NCI-H82 treated with DMSO at 0.1 percent for 48 hours (cell line): Measurements from ENCODE around the gene KLHL17.
A peak's percentile ranks its signal among the peaks of the same experiment; 100 is the strongest.

ENCODE experiments used
- DNase-seq: peaks from one replicate; lab custom pipeline; 2025; ENCODE audit not compliant: unreplicated experiment; lab: John Stamatoyannopoulos, UW

KLHL17 gene

DNA sequence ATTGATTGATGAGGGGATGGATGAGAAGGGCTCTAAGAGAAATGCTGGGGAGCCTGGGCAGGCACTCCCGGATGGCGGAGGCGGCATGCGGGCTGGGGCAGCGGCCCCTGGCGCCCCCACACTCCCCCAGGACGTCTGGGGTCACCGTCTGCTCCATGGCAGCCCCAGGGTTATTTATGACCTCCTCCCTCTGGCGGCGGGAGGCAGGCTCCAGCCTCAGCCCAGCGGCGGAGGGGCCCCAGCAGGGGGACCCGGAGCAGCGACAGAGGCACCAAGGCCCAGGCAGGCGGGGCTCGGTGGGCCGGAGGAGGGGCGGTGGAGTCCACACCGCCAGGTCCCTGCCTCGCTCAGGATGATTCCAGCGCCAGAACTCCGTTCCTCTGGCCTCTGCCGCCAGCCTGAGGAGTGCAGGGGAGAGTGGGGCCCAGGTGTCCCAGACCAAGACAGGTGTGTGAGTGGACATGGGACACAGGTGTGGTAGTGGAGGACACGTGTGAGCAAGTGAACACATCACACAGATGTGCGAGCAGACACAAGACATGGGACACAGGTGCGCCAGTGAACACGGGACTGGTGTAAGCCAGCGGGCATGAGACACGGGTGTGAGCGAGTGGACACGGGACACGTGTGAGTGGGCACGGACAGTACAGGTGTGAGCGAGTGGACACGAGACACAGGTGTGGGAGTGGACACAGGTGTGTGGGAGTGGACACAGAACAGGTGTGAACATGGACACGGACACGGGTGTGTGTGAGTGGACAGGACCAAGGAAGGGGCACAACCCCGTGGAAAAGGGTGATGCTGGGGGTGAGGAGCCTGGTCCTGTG, 39.2 kb upstream of the KLHL17 start:
- peak; percentile 77 for DNase-seq

DNA sequence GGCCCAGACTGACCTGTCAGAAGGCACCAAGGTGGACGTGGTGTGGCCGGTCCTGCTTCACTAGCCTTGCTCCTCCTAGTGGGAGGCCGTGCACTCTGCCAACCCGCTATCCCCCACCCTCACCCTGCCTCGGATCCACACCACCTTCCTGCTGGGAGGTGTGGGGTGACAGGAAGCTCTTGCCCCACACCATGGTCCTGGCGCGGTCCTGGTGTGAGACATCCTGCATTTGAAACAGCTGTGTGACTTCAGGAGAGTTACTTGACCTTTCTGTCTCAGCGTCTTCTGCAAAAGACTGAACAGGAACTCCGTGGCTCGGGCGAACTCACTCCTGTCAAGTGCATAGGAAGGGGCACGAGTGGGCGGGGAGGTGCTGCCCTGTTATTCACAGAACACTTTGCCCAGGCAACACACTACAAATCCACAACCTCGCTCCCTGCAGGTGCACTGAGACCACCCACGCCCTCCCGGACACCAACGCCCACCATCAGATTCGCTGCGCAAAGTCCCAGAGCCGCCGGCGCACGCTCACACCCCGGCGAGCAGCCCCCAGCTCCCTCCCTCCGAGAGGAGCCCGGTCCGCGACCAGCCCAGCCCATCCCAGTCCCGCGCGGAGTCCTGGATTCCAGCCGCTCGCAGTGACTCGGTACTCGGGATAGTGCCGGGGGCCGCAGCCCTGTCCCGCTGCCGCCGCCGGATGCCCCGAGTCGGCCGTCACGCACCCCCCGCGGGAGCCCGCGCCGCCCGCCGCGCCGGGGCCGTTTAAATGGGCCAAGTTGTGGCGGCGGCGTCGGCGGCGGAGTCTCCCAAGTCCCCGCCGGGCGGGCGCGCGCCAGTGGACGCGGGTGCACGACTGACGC, 37.0 kb upstream of the KLHL17 start, which contains the start of gene SAMD11:
Gene SAMD11 (plus strand): TSS at position 793 of the 860 bp plus-strand sequence. CDS start 509 bp downstream, outside the sequence.
- peak; percentile 55 for DNase-seq

DNA sequence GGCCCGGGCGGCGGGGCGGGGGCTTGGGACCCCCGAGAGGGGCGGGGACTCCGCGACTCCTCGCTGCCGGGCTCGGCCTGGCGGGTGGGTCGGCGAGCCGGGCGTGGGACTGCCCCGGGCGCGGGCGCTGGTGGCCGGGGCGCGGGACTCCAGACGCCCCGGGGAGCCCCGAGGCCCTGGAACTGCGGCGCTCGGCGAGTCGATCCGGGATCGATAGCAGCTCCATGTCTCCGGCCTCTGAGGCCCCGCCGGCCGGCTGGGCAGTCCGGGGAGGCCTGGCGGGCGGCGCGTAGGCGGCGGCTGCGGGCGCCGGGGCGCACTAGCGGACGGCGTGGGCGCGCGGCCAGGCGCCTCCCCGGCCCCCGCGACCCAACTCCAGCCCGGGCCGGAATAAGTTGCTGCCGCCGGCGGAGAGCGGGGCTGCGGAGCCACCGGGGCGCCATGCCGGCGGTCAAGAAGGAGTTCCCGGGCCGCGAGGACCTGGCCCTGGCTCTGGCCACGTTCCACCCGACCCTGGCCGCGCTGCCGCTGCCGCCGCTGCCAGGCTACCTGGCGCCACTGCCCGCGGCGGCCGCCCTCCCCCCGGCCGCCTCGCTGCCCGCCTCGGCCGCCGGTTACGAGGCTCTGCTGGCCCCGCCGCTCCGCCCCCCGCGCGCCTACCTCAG, 36.3 kb upstream of the KLHL17 start:
- no peak for DNase-seq

DNA sequence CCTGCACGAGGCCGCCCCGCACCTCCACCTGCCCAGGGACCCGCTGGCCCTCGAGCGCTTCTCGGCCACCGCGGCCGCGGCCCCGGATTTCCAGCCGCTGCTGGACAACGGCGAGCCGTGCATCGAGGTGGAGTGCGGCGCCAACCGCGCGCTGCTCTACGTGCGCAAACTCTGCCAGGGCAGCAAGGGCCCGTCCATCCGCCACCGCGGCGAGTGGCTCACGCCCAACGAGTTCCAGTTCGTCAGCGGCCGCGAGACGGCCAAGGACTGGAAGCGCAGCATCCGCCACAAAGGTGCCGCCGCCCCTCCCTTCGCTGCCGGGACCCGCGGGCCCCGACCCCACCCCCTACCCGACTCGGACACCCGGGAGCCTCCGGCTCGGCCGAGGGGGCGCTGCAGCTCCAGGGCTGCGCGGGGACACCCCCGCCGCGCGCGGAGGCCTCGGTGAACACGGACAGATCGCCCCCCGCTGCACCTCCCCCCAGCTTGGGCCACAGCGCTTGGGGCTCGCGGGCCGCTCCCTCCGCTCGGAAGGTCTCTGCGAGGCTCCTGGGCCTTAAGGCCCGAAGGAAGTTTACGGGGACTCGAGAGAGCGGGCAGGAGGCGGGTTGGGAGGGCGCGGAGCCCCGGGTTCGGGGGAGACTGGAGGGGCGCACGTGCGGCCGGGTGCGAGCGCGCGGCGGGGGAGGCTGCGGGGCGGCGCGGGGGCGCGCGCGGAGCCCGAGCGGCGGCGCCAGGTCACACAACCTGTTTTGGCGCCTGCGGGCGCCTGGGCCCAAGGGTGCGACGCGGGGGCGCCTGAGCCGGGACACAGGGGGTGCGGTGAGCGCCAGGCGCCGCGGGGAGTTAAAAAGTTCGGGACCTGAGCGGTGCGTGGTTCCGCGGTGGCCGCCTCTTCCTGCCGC, 35.5 kb upstream of the KLHL17 start:
- no peak for DNase-seq

DNA sequence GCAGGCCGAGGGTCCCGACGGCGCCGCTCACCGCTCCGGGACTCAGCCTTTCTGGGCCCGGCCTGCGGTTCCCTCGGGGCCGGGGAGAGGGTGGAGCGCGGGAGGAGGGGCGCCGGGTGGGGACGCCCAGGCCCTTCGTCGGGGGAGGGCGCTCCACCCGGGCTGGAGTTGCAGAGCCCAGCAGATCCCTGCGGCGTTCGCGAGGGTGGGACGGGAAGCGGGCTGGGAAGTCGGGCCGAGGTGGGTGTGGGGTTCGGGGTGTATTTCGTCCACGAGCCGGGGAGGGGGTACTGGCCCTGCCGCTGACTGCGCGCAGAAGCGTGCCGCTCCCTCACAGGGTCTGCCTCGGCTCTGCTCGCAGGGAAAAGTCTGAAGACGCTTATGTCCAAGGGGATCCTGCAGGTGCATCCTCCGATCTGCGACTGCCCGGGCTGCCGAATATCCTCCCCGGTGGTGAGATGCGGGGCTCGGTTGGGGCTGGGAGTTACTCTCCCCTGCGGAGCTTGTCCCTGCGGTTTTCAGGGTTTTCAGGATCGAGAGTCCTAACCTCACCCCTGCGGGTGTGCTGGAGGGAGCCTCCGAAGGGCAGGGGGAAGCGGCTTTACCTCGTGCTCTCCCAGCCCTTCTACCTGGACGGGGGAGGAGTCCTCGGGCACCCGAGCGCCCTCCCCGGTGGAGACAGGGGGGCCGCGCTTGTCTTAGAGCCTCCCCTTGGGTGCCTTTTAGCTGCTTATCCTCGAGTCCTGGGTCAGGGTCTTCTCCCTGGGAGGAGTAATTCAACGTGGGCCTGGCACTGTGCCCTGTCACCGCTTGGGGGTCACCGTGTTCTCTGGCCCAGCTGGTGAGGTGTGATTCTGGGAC, 34.6 kb upstream of the KLHL17 start:
- no peak for DNase-seq

DNA sequence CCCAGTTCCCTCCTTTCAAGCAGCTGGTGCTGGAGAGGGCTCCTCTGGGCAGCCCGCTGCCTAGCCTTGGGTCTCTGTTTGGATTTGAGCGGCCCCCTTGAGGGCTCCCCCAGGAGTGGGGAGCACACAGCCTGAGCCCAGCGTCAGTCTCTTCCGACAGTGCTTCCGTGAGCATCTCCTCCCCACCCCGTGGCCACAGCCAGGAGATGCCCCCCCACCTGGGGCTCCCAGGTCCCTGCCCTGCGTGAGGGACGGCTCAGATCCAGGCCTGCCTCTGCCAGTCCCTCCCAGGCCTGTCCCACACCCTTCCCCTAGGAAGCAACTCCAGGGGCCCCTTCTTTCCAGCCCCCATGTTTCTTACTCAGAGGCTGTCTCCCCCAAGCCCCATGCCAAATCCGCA, 33.1 kb upstream of the KLHL17 start:
- no peak for DNase-seq

DNA sequence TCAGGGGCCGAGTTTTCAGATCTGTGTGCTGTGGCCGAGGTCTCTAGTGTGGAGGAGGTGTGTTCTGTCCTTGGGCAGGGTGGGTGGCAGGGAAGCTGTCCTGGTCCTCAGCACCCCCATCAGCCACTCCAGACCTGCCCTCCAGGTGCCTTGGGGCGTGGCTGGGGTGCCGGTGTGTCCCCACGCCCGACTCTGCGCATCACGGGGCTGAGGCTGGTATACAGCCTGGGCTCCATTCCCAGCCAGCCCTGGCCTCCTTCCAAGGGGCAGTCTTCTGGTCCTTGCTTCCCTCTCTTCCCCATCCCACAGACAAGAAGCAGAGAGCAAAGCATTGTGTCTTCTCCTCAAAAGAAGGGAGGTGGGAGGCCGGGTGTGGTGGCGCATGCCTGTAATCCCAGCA, 32.6 kb upstream of the KLHL17 start:
- no peak for DNase-seq

DNA sequence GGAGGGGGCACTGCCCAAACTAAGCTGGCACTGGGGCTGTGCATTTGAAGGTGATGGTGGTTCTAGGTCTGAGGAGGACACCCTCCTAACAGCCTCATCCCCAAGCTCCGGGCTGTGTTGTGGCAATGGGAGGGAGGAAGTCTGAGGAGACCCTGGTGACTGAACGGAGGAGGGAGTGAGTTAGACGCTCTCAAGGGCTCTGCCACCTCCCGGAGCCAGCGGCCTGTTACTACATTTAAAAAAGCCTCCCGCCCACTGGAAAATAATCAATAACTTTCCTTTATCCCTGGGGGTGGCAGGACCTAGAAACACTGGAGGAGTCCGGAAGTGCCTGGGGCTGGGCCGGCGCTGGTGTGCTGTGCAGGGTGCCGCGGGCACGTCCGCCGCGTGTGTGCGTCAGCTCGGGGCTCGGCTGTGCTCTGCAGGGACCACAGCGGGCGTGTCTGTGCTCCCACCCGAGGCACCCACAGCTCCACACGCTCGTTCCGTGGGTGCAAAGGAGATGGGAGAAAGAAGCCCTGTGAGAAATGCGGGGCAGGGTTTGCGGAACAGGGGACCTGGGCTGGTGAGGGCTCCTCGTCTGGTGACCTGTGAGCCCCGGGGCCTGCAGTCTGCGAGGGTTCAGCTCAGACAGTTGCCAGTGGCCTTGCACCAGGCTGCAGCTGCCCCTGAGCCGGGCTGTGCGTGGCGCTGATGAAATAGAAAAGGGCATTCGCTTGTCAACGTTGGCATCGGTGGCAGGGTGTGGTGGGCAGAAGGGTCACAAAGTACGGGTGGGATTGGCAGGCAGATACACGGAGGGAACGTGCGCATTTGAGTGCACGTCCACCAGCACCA, 31.3 kb upstream of the KLHL17 start:
- DNase-seq = no peak

DNA sequence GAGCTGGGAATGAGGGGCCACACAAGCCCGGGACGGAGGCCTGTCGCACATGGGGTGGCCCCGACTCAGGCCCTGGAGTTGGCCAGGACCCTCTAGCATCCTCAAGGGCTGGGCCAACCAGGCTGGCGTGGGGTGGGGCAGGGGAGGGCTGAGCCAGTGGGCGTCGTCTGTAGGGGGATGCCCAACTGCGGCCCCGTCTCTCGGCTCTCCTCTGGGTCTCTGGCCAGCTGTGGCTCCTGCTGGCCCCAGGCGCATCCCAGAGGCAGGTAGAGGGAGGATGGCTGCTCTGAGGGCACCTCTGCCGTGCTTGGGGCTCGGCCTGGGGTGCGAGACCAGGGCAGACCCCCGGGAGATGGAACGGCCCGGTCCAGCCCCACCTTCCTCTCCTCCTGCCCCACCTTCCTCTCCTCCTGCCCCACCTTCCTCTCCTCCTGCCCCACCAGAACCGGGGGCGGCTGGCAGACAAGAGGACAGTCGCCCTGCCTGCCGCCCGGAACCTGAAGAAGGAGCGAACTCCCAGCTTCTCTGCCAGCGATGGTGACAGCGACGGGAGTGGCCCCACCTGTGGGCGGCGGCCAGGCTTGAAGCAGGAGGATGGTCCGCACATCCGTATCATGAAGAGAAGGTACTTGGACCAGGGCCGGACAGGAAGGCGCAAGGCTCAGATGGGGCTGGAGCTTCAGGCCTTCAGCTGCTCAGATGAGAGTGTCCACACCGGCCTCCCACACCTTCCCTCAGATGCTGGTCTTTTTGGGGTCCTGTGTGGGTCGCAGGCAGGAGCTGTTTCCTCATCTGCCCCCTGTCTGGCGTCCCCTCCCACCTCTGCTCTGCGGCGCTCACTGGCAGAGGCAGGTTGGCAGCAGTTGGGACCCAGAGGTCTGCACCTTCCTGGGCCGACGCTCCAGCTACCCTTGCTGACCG, 30.4 kb upstream of the KLHL17 start:
- no peak for DNase-seq

DNA sequence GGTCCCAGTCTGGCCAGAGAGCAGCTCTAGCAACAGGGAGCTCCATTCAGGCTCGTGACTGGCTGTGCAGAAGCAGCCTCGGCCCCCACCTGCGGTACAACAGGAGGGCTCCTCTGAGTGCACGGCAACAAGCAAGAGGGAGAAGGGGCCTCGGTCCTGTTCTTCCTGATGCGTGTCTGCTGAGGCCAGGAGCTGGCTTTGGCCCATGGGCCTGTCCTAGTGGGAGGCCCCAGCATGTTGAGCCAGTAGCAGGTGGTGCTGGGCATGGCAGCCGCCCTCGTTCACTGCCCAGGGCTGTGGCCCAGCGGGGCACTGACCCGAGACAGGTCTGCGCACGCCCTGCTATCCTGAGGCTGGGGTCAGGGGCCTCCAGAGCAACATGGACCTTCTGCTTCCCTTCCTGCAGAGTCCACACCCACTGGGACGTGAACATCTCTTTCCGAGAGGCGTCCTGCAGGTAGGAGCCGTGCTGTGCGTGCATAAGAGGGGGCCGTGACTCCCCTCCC, 29.7 kb upstream of the KLHL17 start:
- no peak for DNase-seq

DNA sequence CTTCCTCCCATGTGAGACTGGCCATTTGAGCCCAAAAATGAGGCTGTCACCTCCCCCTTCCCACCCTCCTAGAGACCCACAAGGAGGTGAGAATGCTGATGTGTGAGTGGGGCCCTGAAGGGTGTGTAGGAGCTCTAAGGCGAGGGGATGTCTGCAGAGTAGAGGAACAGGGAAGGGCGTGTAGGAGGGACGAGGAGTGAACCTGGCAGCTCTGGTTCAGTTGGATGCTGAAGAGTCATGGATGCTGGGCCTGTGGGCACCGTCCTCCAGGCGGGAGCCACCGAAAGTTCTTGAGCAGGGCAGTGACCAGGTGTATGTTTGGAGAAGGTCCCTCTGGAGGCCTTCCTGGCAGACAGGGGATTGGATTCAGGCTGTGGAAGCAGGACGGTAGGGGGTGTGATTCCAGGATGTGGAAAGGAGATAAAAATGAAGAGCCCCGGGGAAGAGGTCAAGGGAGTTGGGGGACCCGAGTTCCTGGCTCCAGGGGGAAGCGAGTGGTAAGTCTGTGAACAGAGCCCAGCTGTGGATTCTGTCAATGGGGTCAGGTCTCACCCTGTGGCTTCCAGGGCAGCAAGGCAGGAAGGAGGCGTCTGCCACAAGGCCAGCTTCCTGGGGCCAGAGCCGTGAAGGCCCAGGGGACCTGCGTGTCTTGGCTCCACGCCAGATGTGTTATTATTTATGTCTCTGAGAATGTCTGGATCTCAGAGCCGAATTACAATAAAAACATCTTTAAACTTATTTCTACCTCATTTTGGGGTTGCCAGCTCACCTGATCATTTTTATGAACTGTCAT, 28.8 kb upstream of the KLHL17 start:
- no peak for DNase-seq

DNA sequence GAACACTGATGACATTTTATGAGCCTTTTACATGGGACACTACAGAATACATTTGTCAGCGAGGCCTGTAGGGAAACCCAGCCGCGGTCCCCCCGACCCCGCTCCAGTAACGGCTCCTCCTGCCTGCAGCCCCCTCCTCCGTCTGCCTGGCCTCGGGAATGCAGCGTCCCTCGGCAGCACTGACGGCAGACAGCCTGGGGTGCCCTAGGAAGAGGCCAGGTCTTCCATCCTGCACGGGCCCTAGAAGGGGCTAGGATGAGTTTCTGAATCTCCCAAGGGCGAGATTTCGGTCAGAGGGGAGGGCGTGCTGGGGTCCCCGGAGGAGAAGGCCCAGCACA, 28.2 kb upstream of the KLHL17 start:
- no peak for DNase-seq

DNA sequence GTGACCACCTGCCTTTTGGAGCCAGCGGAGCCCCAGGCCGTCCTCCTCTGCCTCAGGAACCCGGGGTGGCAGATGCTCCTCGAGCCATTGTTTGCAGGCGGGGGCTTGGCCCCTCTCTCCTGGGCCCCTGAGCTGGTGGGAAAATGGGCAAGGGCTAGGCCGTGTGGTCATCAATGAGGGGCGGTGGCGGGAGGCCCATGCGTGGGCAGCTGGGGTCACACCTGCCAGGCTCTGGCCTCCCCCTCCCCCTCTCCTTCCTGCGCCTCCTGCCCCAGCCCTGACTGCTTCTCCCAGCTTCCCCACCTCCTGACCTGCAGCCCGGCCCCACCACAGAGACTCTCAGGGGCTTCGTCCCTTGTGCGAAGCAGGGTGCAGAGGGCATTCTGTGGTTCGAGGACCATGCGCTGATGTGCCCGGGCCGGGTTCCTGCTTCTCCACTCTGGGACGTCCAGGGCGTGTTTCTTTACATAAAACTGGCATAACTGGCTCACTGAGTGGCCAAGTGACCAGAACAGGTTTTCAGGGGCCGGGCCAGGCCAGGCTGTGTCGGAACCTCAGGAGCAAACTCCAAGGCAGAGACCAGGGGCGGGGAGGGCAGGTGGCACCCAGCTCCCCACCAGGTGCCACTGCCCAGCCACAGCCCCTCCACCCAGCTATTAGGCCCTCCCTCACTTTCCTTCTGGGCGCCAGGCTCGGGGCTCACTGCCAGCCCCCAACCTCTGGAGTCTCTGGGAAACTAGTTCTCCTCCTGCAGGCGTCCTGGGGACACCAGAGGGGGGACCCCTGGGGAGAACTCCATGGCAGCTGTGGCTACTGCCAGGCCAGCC, 27.4 kb upstream of the KLHL17 start:
- DNase-seq = no peak

DNA sequence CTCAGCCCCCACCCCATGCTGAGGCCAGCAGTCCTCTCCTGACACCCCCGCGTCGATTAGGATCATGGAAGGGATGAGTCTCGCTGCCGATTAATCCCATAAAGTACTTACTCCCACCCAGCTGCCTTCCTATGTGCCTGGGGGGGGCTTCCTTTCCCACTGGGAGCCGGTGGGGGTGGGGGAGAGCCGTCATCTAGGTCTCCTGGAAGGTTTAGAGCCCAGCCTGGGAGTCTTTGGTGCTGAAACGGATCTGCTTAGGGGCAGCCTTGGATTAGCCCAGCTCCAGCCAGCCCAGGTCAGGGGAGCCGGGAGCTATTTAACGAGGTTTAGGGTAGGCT, 26.8 kb upstream of the KLHL17 start:
- peak; percentile 99 for DNase-seq

DNA sequence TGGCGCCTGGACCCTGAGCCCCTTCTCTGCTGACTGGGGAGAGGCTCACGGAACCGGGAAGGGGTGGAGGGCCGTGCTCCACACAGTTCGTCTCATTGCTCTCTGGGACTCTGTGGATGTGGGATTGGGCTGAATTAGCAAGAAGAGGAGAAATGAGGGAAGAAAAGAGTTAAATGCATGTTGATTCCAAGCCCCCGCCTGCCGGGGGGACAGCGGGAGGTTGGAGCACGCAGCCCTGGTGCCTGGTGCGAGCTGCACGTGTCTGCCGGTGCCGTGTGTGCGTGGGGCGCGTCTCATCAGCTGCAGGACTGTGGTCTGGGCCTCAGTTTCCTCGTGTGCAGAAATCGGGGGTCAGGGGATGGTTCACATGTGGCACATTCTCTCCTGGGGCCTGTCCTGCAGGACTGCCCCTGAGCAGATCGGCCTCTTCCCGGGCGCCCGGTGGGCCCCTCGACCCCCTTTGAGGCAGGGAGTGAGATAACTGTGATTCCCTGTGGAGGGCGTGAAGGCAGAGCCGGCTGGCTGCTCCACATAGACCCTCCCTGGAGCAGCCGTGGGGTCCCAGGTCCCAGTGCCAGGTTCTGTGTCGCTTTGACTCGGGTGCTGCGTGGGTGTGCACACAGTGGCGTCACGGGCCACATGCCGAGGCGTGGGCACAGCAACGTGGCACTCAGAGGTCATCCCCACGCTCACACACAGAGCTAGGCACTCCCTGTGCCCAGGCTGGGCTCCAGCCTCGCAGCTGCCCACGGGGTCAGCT, 25.2 kb upstream of the KLHL17 start:
- no peak for DNase-seq
